Measurements from ENCODE around the gene KIAA0232.
A peak's percentile ranks its signal among the peaks of the same experiment; 100 is the strongest.
"Not testable (repeated sequence)": the region's sequence is repeated elsewhere in the genome, so short reads cannot be mapped to it uniquely, and the experiment has no call there.

The KIAA0232 gene

DNA sequence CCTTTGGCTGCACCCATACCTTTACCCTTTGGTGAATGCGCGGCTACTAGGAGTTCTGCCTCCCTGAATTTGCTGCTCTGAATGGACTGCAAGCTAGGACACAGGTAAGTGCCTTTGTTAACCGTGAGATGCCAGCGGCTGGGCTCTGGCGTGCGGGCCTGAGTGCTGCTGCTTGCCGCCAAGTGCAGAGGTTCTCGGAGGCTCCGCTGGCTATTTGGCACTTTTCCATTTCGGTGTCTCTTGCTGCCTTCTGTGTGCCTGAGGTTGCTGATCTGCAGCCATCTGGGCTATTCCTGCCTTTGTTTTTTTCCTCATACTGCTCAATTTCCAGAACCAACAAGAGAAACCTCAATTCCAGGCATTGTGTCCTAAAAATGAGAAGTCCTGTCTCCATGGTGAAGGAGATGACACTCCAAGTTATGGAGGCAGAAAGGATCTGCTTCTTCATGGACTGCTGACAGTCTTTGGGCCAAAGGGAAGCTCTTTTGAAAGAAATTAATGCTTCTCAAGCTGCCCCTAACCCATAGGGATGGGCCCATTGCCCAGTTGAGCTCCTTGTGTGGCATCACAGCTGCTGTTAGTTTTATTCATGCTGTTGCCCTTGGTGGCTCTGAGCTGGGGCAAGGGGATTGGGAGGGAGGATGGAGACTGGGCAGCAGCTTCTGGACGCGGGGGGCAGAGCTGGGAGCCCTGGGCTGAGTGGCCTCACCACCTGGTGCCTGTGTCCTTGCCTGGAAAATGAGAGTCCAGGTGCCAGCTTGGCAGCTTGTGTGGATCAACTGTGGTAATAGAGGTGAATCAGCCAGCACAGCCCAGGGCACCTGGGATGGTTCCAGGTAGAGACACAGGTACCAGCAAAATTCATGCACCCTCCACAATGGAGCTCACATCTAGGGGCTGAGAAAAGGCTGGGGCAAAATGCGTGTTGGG, 123.3 kb downstream of the KIAA0232 start:
- no peak for DNase-seq (ENCODE audit: low read depth)

DNA sequence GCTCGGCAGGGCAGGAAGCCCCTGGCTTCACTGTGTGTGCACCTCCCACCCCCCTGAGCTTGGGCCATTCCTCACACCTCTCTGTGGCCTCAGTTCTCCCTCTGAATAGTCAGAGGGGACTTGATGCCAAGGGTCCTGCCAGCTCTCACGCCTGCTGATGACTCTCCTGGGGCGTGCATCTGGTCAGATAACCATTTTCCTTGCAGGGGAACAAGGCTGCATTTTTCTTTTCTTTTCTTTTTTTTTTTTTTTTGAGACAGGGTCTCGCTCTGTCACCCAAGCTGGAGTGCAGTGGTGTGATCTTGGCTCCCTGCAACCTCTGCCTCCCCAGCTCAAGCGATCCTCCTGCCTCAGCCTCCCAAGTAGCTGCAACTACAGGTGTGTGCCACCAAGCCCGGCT, 124.0 kb downstream of the KIAA0232 start:
- DNase-seq (ENCODE audit: low read depth): not testable (repeated sequence)

DNA sequence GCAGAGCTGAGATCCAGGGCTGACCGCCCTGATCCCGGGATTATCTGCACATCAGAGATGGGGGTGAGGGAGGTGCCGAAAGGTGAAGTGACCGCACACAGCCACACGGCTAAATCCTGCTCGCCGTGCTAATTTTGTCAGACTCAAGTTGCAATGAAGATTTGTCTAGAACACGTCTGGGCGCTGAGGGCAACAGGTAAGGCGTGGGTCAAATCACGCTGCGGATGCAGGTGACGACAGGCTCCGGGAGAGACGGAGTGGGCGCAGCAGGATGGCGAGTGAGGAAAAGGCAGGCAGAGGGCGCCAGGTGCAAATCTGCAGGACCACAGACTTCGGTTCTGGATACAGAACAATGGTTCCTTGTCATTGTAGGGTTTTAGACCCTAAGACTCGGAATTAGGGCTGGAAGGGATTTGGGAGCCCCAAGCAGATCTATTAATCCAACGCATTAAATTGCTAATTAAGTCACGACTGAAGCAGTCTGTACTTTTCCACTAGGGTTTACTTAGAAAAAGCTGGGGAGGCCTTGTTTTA, 125.2 kb downstream of the KIAA0232 start:
- DNase-seq (ENCODE audit: low read depth): no peak

DNA sequence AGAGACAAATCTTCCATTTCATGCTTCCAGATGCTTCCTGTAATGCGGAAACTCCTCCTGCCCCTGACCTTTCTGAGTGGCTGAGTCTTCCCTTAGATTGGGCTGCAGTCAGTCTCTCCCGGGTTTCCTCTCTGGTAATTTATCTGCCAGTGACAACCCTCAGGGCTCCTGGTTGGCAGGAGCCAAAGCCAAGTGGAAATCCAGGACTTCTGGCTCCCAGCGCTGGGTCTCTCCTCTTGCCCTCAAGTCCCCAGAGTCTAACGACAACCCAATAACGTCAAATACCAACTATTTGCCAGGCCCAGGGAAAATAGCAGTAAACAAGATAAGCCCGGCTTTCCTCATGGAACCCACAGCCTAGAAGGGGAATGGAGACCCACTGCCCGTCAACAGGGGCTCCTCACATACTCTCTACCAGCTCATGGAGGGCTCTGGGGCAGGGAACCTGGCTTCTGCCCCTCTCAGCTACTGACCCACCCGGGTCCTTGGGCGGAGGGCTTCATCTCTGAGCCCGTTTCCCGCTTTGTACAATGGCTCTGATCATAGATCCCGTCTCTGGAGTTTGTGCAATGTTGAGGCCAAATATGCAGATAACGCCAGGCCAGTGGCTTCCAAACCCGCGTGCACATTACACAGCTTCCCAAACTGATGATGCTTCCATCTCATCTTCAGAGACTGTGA, 126.0 kb downstream of the KIAA0232 start:
- DNase-seq (ENCODE audit: low read depth): no peak

DNA sequence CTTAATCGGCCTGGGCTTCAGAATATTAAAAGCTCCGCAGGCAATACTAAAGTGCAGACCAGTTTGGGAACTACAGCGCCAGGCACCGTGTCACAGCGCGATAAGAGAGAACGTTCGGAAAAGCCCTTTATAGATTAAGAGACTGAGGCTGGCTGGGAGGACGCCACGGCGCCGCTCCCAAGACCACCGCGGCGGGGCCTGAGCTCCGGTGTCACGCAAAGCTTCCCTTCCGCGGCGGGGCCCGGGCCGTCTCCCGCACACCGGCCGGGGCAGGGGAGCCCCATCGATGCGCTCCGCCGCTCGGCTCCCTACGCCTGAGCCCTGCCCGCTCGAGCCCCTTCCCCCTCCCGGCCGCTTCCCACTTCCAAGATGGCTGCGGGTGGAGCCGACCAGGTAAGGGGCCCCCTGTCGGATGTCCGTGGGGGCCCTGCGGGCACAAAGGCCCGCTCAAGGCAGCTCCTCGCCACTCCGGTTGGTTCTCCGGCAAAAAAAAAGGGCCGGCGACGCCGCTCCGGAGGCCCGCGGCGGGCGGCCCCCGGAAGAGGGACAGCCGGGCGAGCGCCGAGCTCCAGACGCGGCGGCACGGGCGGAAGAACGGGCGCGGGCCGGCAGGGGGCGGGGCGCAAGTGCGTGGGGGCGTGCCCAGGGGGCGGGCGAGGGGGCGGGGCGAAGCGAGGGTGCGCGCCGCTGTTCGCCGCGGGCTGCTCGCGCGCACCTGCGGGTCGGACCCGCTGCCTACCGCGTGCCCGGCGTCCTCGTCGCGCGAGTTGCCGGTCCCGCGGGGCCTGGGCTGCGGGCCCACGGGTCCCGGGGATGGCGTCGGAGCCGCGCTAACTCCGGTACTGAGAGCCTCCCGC, 126.8 kb downstream of the KIAA0232 start, which contains the start of gene TBC1D14:
Gene TBC1D14, plus strand, starts transcription at position 714 of the 857 bp plus-strand sequence. CDS start 13,564 bp downstream, outside the sequence.
- peak; percentile 78 for DNase-seq (ENCODE audit: low read depth)

DNA sequence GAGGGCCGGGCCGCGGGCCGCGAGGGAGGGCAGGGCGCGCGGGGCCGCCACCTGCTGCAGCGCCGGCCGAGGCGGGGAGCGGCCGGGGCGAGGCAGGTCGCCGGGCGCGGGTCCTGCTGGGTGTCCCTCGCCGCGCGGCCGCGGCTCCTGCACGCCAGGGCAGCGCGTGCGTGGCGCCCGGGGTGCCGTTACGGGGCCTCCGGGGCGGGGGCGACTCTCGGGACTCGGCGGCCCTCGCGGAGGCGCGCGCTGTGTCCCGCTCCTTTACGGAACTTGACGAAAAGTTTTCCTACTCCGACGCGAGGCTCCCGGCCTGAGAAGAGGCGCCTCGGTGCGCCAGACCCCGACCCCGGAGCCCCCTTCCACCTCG, 127.4 kb downstream of the KIAA0232 start:
- DNase-seq (ENCODE audit: low read depth): peak; percentile 30

DNA sequence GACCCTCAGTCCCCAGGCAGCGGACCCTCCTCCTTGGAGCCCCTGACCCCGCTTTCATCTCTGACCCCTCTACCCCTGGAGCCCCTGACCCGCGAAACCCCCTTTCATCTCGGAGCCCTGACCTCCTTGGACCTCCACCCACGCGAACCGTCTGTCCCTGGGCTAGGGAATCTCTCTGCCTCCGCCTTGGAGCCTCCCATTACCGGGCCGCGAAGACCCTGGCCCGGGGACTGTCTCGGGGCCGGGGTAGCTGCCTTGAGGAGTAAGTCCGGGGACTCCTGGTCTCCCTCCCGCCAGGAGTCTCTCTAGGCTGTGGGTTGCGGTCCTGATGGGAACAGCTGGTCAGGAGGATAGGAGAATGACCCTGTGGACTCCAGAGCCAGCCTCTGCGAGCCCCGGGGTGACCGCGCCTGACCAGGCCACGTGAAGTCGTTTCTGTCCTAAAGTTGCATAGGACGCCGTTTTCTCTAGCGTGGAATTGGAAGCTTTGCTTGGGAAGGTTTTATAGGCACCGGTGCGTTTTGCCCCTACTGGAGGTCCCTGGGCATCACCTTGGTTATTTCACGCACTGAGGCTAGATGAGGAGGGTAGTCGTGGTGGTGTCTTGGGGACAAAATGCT, 127.9 kb downstream of the KIAA0232 start:
- DNase-seq (ENCODE audit: low read depth): no peak

DNA sequence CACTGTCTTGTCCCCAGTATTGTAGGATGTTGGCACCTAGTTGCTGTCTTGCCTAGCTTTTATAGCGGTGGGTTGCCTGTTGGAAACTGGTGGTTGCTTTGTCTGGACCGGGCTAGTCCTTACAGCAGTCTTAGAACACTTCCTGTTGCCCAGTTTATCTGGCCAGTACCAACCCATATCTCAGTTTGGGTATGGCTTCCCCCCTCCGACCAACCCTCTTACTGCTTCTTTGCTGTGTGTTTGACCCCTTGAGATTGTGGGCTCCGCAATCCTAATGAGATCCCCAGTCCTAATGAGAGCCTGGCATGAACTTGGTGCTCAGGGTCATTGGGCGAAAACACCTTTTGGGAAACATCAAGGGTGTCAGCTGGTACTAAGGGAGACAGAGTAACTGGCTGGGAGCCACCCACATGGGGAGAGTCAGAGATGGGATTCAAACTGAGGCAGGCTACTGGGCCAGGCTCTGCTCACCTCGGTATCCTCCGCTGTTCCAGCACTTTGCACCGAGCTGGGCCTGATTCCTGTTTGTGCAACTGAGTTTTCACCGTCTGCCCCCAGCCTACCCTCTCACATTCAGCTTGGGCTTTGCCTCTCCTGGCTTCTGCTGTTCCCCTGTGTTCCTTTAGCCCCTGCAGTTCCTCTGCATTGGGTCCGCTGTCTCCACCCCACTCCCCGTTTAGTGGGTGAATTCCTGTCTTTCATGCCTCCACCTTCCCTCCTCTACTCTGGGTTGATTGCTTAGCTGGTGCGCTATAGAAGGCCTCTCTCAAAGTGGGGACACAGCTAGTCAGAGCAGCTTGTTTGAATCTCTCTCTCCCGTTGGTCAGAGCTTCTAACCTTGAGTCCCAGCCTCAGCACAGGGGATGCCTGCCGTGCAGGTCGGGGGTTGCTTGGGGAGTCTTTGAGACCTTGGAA, 128.7 kb downstream of the KIAA0232 start:
- no peak for DNase-seq (ENCODE audit: low read depth)

DNA sequence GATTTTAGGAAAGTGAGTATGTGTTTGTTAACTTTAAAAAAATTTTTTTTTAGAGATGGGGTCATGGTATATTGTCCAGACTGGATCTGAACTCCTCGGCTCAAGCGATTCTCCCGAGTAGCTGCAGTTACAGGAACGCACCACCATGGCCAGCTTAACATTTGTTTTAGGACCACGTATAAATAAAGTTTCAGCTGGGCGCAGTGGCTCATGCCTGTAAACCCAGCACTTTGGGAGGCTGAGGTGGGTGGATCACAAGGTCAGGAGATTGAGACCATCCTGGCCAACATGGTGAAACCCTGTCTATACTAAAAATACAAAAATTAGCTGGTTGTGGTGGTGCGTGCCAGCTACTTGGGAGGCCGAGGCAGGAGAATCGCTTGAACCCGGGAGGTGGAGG, 129.4 kb downstream of the KIAA0232 start:
- not testable (repeated sequence) for DNase-seq (ENCODE audit: low read depth)

DNA sequence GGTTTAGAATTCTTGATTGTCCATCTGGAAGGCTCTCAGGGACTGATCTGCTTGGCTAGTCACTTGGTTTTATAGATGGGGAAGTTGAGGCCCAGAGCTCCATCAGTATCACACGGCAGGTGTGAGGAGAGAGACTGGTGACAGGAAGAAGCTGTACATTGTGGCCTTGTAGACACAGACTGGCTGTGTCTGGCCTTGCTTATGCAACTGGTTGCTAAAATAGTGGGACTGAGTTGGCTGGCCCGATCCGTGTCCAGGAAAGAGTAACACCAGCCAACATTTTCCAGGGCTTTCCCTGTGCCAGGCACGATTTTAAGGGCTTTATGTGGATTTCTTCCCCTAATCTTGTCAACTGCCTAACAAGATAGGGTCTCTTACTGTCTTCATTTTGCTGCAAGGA, 129.9 kb downstream of the KIAA0232 start:
- no peak for DNase-seq (ENCODE audit: low read depth)

DNA sequence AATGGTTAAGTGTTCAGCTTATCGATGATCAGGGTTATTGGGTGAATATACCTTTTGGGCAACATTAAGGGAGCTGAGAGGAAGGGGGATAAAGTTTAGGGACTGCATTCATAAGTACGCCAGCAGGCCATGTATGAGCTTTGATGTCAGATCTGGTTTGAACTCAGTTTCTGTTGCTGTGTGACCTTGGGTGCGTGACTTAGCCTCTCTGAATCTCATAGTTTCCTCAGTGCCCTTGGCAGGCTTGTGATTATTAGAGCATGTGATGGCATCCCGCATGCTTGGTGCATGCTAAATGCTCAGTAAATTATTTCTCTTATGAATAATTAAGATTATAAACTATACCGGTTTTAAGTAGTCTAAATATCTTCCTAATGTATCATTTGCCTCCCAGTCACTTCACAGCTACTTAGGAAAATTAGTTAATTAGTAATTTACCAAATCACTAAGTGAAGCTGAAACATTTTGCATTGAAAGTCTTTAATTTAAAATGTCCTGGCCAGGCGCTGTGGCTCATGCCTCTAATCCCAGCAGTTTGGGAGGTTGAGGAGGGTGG, 130.9 kb downstream of the KIAA0232 start:
- no peak for DNase-seq (ENCODE audit: low read depth)

DNA sequence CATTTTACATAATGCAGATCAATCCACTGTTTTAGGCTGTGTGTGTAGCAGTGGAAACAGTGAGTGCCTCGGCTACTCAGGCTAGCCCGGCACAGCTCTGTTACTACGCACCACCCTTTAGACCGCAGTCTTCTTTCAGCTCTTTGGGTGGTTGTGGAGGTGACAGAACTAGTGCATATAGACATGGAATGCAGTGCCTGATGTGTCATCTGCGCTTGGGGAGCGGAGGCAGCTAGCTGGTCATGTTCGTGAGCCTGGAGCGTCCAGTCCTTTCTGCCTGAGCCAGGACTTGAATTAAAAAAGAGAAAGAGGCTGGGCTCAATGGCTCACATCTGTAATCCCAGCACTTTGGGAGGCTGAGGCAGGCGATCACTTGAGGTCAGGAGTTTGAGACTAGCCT, 131.9 kb downstream of the KIAA0232 start:
- DNase-seq (ENCODE audit: low read depth): no peak

DNA sequence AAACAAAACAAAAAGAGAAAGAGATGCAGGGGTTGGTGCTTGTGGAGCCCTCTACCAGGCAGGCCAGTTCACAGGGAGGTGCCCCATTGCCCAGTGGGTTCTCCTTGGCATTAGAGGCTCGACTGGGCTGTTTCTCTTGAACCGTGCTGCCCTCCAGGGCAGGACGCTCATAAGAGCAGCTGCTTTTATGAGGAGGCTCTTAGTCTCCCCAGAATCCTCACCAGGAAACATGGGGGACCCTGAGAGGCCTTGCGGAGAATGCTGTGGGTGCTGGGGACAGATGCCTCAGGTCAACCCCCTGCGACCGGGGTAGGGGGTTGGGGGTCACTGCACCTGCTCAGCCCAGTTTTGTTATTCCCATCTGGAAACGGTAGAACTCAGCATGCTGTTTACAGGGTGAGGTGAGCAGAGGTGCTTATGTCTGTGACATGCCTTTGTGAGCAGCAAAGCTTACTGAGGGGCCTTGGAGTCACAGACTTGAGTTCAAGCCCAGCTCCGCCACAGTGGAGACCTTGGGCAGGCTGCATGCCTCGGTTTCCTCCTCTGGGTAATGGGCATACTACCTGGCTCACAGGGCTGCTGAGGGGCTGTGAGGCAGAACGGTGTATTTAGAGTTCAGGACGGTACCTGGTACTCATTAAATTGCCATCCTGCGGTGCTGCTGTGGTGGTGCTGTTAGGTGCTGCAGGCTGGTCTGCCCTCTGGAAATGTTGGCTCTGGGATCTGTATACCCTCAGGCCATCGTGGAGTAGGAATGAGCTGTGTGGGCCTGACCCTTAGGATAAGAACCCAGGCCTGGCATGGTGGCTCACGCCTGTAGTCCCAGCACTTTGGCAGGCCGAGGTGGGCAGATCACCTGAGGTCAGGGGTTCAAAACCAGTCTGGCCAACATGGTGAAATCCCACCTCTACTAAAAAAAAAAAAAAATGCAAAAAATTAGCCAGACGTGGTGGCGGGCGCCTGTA, 132.8 kb downstream of the KIAA0232 start:
- DNase-seq (ENCODE audit: low read depth): no peak

DNA sequence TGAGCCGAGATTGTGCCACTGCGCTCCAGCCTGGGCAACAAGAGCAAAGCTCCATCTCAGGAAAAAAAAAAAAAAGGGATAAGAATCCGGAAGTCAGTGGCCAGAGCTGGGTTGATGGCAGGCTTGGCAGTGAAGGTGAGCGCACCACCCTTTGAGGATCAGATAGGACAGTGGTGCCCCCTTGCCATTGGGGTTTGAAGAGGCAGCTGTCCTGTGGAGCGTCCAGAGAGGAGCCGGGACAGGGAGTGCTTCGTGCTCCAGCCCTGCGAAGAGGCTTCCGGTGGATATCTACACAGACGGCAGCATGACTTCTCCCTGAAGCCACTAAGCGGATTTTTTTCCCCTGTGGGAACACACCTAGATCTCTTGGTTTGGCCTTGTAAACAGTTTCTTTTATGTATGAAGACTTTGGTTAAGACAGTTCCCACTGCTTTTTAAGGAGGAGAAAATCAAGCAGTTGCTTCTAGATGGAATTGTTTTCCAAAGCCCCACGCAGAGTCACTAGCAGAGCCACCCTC, 133.6 kb downstream of the KIAA0232 start:
- DNase-seq (ENCODE audit: low read depth): no peak

DNA sequence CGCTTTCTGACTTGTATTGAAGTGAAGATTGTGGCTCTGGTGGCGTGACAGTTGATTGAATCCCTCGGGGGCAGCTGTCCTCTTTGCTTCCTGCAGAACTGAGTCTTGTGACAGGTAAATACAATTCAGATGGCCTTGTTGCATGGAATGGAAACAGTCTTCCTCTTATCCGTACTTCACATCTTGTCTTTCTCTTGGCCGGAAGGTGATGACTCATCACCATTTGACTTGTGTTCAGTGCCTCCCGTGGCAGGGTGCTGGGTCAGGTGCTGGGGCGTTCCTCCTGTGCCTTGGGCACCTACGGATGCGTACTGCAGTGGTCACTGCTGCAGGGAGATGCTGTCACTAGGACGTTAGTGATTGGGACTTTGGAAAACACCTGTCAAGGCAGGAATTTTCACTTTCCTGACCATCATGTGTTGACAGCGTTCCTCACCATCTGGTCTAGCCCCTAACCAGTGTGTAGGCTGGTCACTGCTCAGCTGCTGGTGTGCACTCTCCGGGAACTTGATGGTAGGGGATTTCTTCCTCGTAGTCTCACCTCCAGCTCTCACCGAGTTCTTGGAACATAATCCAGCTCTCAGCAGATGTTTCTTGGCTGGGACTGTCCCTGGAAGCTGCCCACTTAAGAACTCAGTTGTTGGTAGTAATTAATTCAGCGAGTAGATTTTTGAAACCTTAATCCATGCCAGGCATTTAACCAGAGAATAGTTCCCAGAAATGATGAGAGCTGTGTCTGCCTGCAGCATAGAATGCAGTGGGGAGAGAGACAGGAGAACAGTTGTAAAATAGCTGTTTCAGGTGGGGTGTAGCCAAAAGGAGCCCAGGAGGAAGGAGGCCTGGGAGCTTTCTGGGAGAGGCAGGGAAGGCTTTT, 134.3 kb downstream of the KIAA0232 start:
- peak; percentile 44 for DNase-seq (ENCODE audit: low read depth)

DNA sequence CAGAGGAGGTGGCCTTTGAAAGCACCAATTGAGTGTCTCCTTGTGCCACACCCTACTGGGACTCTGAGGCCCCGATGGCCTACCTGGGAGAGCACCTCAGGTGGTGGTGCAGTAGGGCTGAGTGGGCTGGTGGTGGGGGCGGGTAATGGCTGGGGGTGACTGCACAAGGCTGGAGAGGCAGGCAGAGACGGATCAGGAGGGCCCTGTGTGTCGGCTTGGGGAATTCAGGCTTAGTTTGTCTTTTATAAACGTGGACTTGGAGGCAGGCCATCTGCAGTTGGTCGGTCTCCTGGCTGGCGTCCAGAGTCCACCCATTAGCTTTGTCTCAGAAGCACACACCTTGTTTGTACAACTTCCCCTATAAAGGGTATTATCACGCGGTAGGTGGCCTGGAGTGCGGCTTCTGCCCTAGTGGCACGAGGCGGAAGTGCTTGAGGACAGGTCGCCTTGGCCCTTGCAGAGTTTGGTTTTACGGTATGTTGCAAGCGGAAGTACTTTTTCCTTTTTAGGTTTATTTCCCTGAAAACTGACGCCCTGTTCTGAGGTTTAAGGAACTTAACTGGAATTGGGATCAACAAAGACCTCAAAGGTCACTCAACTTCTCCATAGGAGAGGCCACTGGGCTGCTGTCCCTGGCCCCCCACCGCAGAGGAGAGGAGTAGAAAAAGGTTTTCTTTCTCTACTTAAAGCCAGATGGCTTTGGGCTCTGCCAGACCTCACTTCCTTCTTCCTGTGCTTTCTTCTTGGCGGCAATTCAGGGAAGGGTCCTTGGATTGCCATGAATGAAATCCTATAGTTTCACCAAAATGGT, 135.1 kb downstream of the KIAA0232 start:
- no peak for DNase-seq (ENCODE audit: low read depth)

DNA sequence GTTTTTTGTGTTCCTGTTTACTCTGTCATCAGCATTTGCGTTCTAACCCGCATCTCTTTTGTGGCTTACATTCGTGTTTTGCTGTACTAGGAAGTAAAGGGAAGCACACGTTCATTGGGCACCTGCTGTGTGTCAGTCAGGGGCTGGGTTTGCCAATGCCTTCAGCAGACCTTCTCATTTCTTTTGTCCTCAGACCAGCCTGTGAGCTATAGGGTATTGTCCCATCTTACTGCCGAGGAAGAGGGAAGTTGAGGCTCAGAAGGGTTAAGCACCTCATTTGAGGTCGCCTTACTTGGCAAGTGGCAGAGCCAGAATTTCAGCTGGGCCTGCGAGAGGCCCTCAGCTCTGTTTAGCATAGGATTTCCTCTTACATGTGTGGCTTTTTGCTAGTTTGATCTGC, 135.8 kb downstream of the KIAA0232 start:
- DNase-seq (ENCODE audit: low read depth): no peak
